GM19463 (cell line): Measurements from ENCODE around the gene KRTAP5-10.
"Not testable (repeated sequence)": the region's sequence is repeated elsewhere in the genome, so short reads cannot be mapped to it uniquely, and the experiment has no call there.

Experiments
- ATAC-seq: cut with Tn5 transposase; IDR thresholded peaks from one replicate; pipeline ENCODE4 v1.9.1; 2021; ENCODE audit warnings: mild to moderate bottlenecking, moderate library complexity; ENCODE audit not compliant: unreplicated experiment

Gene KRTAP5-10

DNA sequence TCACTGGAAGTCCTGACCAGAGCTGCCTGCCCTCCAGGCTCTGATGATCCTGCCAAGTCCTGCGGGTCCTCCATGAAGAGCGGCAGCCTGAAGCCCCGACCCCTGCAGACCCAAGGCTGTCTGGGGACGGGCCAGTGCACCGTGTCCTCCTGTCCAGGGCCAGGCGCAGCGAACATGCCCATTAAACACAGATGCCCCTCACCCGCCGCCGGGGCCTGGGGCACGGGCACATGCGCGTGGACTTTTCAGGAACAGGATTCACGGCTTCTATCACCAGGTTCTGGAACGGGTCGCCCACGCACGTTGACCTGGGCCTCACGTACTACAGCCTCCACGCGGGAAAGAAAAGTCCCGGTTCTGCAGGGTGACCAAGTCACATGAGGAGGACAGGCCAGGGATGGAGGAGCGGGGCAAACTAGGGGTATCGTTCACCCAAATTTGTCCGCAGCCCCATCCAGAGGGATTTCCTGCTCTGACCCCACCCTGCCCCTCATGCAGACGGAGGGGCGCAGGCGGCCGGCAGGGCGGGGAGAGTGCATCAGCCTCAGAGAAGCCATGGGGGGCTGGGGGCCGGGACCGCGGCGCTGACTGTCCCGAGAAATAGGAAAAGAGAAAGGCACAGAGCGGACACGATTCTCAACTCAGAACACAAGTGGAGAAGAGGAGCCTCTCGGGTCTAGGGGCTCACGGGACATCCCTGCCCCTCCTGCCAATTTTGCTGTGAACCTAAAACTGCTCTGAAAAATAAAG lies 5.9 kb downstream of the KRTAP5-10 start:
- not testable (repeated sequence) for ATAC-seq

DNA sequence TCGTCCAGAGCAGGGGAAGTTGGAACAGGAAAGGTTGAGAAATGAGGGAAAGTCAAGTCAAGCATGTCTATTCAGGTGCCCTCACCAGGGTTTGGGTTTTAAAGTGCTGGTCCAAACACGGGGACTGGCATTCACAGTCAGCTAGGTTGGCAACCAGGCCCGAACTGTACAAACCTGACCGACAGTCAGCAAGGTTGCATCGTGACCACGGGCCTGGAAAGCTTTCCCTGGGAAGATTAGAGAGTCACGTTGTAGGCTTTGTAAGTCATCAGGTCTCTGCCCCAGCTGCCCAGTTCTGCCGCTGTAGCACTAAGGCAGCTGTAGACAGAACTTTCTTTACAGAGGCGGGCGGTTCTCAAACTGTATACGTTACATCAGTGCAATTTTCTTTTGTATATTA lies 7.4 kb downstream of the KRTAP5-10 start:
- ATAC-seq = no peak

DNA sequence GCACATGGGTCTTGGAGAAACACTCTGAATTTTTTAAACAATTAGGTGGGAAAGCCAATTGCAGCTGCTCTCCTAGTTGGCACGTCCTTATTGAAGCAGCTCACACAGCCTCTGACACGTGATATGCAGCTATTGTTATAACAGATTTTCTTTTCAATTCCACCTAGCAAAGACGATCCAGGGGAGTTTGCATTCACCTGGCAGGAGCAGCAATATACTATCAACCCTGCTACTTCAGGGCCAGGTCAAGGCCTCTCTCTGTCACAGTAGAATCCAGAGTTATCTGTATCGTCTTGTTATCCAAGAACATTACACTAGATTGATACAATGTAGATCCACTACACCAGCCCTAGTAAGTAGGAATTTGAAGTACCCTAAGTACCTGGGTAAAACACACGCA lies 9.1 kb downstream of the KRTAP5-10 start:
- ATAC-seq = no peak

DNA sequence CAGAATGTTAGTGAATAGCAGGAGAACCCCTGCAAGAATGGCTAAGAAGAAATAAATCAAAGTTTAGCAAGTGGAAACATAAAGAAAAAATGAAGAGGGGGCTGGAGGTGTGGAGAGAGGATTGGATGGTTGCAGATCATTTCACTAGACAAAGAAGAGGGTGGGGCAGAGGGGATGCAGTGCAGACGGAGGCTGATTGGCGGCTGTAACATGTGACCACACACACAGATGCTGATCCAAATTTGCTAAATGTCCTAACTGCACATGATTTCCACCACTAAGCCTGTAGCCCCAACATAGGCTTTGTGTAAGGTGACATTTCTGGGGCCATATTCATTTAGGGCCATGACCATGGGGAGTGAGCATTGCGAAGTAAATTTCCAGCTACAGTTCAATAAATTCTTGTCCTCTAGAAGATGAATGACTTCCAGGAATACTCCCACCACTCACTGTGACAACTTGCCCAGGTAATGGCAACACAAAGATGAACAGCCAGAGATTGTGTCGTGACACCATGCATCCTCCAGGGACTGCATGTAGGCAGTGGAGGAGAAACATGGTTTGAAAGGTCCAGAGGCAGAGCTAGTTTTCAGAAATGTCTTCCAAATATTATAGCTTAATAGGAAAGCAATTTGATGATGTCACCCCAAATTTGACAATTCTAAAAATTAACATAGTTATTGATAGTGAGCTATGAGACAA lies 10.5 kb downstream of the KRTAP5-10 start:
- no peak for ATAC-seq

DNA sequence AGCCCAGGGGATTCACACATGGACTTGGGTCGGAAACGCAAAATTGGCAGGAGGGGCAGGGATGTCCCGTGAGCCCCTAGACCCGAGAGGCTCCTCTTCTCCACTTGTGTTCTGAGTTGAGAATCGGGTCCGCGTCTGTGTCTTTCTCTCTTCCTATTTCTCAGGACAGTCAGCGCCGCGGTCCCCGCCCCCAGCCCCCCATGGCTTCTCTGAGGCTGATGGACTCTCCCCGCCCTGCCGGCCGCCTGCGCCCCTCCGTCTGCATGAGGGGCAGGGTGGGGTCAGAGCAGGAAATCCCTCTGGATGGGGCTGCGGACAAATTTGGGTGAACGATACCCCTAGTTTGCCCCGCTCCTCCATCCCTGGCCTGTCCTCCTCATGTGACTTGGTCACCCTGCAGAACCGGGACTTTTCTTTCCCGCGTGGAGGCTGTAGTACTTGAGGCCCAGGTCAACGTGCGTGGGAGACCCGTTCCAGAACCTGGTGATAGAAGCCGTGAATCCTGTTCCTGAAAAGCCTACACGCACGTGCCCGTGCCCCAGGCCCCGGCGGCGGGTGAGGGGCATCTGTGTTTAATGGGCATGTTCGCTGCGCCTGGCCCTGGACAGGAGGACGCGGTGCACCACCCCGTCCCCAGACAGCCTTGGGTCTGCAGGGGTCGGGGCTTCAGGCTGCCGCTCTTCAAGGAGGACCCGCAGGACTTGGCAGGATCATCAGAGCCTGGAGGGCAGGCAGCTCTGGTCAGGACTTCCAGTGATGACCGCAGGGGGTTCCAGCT lies 11.5 kb downstream of the KRTAP5-10 start:
- ATAC-seq = not testable (repeated sequence)

DNA sequence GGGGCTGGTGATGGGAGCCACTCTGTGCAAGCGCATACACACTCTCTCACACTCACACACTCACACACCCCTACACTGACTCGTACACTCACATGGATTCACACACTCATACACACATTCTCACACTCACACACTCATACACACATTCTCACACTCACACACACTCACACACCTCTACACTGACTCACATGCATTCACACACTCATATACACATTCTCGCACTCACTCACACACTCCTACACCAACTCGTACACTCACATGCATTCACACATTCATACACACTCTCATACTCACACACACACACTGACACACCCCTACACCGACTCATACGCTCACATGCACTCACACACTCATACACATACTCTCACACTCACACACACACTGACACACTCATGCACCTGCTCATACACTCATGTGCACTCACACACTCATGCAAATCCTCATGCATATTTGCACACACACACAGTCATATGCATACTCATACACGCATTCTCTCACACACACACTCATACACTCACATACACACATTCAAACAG lies 12.2 kb downstream of the KRTAP5-10 start:
- no peak for ATAC-seq

DNA sequence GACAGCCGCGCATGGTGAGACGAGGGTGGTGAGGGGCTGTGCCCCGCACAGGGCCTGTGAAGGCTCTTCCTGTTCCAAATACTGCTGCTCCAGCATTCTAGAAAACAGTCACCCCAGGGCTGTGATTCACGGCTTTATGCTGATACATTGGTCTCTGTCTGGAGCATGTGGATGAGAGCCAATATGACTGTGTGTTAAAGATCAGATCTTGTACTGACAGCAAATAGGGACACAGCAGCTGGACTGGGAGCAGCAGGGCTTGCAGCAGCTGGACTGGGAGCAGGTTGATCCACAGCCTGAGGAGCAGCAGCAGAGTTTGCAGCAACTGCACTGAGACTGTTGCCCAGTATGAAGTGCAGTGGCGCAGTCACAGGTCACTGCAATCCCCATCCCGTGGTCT lies 14.2 kb downstream of the KRTAP5-10 start:
- ATAC-seq = not testable (repeated sequence)

DNA sequence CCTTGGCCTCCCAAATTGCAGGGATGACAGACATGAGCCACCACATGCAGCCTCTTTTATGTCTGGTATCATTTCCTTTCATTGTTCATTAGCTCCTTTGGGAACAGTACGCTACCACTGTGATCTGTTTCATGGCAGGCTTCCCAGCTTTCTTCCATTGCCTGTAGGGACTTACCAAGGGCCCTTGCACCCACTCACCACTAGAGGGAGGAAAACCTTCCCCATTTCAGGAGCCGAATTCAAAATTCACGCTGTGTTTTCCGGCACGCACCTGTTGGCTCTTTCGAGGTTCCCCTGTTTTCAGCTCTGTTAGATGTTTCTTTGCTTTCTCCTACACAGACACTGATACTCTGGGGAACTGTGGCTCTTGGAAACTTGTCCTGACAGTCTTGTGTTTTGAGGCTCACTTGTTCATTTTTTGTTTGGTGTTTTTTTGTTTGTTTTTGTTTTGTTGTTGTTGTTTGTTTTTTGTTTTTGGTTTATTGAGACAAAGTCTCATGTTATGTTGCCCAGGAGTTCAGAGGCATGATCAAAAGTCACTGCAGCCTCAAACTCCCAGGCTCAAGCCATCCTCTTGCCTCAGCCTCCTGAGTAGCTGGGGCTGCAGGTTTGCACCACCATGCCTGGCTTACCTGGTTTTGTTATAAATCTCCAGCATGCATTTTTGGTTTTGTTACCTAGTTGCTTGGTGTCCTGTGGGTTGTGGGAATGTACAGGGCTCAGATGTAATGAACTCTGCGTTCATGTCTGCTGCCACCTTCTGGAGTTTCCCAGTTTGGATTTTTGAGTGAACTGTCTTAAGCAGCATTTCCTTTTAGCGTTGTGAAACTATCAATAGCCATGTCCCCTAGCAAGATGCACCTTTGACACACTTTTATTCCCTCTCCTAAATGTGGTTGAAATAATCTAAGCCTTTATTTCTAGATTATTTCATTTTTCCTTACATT lies 15.0 kb downstream of the KRTAP5-10 start:
- no peak for ATAC-seq

DNA sequence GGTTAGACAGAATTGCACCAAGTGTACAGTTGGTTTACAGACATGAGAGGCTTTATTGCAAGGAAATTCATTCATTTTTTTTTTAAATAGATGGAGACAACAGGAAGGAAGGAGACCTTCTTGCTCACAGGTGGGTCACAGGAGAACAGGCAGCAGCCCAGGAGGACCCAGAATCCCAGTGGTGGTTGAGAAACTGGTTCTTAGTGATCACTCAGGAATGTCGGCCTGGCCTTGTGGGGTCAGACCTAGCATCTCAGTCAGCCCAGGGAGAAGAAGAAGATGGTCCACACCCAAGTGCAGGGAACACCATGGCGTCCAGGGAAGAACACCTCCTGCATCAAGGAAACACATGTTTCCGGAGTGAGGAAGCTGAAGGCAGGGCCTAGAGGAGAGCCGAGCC lies 16.5 kb downstream of the KRTAP5-10 start:
- no peak for ATAC-seq

DNA sequence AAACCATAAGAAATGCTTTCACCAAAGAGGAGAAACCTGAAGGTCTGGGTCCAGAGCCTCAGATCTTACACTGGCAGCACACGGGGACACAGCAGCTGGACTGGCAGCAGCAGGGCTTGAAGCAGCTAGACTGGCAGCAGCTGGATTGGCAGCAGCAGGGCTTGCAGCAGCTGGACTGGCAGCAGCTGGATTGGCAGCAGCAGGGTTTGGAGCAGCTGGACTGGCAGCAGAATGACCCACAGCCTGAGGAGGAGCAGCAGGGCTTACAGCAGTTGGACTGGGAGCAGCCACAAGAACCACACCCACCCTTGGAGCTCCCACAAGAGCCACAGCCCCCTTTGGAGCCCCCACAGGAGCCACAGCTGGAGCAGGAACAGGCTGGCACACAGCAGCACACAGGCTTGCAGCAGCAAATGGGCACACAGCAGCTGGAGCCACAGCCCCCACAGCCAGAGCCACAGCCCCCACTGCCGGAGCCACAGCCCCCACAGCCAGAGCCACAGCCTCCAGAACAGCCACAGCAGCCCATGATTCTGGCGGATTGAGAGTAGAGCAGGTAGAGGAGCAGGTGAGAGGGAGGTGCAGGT lies 17.0 kb downstream of the KRTAP5-10 start, which contains the start of gene KRTAP5-11:
KRTAP5-11 (minus strand) TSS at position 567 of the 587 bp plus-strand sequence; CDS start at position 529, 38 bp downstream.
- no peak for ATAC-seq

DNA sequence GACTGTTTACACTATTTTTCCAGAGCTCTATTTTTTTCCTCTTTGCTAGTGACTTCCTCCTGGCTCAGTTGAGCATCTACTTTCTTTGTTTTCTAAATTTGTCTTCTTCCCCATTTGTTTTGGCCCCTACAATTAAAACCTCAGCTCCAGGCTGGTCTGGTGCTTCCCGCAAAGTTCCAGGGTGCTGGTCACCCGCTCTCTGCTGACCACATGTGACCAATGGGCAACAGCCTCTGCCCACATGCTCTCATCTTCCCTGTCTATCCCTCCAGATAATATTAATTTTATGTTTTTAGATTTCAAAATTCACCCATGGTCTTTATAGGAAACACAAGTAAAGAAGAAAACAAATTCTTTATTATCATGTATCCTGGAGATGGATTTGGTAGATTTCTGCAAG lies 17.6 kb downstream of the KRTAP5-10 start:
- ATAC-seq = not testable (repeated sequence)

DNA sequence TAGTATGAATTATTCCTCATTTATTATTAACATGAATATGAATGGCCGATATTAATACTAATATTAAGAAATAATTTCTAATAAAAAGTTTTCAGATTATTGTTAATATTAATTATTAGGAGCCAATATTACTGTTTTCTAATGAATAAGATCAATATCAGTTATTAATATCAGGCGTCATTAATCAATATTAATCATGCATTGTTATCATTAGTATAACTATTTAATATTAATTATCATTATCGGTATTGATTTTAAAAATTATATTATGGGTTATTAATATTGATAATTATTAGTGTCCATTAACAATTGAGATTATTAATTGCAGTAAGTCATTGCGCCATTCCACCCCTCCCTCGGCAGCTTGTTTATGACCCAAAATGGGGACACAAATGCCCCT lies 20.3 kb downstream of the KRTAP5-10 start:
- not testable (repeated sequence) for ATAC-seq

DNA sequence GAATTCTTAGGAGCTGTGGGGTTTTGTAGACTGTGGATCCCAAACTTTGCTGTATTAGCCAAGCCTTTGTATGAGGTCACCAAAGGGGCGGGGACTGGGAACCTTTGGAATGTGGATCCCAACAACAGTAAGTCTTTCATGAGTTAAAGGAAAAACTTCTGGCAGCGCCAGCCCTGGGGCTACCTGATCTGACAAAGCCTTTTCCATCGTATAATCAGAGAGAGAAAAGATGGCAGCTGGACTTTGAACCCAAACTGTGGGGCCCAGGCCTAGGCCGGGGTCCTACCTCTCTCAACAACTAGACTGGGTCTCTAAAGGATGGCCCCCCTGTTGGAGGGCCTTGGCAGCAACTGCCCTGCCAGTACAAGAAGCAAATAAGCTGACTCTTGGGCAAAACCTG lies 23.0 kb downstream of the KRTAP5-10 start:
- not testable (repeated sequence) for ATAC-seq

DNA sequence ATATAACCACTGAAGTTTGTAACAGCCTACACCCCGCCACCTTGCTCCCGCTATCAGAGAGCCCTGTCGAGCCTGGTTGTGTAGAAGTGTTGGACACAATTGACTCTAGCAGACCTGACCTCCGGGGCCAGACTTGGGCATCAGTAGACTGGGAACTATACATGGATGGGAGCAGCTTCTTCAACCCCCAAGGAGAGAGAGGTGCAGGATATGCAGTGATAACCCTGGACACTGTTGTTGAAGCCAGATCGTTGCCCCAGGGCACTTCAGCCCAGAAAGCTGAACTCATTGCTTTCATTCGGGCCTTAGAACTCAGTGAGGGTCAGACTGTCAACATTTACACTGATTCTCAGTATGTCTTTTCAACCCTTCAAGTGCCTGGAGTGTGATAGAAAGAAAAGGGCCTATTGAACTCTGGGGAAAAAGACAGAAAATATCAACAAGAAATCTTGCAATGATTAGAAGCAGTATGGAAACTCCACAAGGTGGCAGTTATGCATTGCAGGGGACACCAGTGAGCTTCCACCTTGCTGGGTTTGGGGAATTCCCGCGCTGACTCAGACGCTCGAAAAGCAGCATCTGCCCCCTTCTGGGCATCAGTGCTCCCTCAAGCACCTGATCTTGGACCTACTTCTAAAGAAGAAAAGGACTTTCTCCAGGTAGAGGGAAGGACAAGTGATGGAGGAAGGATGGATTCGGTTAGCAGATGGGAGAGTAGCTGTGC lies 23.6 kb downstream of the KRTAP5-10 start:
- ATAC-seq = not testable (repeated sequence)

DNA sequence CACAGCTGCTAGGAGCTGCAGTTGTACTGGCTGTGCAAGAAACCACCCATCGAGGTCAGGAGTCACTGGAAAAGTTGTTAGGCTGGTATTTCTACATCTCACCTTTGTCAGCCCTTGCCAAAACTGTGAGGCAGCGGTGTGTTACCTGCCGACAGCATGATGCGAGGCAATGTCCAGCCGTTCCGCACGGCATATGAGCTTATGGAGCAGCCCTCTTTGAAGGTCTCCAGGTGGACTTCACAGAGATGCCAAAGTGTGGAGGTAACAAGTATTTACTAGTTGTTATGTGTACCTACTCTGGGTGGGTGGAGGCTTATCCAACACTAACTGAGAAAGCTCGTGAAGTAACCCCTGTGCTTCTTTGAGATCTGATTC lies 24.2 kb downstream of the KRTAP5-10 start:
- not testable (repeated sequence) for ATAC-seq

DNA sequence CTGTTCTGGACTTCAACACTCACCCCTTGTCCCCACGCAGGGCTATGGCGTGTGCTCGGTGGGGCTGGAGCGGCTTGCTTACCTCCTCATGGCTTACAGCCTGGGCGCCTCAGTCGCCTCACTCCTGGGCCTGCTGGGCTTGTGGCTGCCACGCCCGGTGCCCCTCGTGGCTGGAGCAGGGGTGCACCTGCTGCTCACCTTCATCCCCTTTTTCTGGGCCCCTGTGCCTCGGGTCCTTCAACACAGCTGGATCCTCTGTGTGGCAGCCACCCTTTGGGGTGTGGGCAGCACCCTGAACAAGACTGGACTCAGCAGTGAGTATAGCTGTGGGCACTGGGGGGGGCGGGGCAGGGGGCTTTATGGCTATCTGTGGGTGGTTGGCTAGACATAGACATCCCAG lies 37.9 kb downstream of the KRTAP5-10 start:
- not testable (repeated sequence) for ATAC-seq

DNA sequence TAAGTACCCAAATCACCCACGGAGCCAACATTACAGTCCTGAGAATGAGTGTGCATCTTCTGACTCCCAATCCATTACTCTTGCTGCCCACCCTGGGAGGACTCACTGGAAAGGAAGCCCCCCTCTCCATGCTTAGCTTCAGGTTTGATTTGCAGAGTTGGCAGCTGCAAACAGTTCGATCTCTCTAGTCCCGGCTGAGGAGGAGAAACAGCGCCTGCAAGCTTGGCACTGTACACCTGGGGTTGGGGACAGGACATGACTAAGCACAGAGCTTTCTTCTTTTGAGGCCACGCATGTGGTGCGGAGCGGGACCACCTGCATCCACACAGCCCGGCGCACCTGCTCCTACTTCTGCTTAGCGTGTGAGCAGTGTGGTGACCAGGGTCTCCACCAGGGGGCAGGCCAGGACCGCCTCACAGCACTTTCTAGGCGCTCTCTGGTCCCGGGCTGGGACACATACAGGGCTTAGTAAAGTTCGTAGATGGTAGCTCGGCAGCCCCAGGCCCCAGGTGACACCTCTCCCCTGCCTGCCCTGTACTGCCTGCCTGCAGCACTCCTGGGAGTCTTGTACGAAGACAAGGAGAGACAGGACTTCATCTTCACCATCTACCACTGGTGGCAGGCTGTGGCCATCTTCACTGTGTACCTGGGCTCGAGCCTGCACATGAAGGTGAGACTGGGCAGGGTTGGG lies 39.6 kb downstream of the KRTAP5-10 start:
- not testable (repeated sequence) for ATAC-seq

DNA sequence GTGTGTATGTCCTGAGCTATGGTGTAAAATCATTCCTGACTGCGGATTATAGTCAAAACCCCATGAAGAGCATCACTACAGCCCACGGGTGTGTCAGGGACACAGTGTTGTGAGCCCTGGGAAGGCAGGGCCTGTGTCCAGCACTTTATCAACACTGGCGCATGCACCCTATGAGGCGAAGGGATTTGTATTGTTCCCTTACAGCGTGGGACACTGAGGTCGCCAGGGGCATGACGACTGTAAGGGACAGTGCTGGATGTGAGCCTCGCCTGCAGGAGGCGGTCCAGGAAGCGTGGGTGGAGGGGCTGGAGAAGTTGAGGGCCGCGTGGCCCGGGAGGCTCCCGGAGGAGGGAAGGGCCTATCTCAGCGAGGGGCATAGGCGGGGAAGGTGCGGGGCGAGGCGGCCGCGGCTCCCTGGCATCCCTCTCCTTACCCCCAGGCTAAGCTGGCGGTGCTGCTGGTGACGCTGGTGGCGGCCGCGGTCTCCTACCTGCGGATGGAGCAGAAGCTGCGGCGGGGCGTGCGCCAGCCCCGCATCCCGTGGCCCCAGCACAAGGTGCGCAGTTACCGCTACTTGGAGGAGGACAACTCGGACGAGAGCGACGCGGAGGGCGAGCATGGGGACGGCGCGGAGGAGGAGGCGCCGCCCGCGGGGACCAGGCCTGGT lies 41.6 kb downstream of the KRTAP5-10 start:
- not testable (repeated sequence) for ATAC-seq
